ENCODE measurements around the gene ARID1B. TPM values are rescaled to one million over a fixed set of nuclear protein-coding genes. Genes with fewer than 3 reads are reported as not detected.

ARID1B gene
- total RNA-seq, 2 donors from 2014 or later = 66.7 to 67.3 TPM

DNA sequence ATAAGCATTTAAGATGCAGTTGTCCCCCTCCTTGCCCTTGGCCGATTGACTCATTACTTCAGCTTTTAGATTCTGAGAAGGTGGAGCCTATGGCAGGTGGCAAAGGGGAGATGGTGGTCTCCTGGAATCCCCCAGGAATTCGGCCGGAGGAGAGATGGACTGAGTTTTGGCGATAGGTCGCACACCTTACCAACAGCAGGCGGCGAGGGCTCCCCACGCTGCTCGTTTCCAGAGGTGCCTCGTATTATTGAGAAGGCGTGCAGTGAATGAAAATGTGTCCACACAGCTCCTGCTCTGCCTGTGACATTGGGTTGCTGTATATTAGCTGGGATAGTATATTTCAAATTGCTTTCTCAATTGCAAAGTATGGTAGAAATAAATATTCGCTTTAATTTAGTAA, 224.5 kb downstream of the ARID1B start:
- H3K4me1 Mint-ChIP-seq = peaks cover 19% of the 10 kb centered on the region
- H3K9me3 Mint-ChIP-seq = no peaks in the 10 kb centered on the region
- H3K27me3 Mint-ChIP-seq = no peaks in the 10 kb centered on the region
- peaks cover 8% of the 10 kb centered on the region for H3K36me3 Mint-ChIP-seq (ENCODE audit: low read depth)
- H3K27ac Mint-ChIP-seq = no peak overlapping the region
- ATAC-seq (replicated peaks) = no peak
- no peak overlapping the region for H3K4me3 Mint-ChIP-seq

DNA sequence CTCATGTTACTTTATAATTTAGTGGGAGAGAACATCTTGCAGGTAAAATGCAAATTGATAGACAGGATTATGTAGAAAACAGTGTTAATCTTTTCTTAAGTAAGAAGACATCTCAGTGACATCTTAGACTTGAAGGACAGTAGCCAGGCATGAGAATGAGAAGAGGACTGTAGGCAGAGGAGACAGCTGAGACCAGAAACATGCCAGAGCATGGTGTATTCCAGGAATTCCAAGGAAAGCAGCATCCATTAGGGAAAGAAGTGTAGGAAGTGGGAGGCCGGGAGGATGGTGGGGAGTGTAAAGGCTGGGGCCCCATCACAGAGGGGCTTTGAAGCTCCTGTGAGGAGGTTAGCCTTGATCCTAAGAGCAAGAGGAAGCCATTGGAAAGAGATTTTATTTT, 225.6 kb downstream of the ARID1B start:
- H3K27me3 Mint-ChIP-seq = no peaks in the 10 kb centered on the region
- peak overlapping the region; percentile 64 for H3K27ac Mint-ChIP-seq
- ATAC-seq (replicated peaks) = no peak
- H3K9me3 Mint-ChIP-seq = no peaks in the 10 kb centered on the region
- no peak overlapping the region for H3K4me3 Mint-ChIP-seq
- peaks cover 8% of the 10 kb centered on the region for H3K36me3 Mint-ChIP-seq (ENCODE audit: low read depth)
- H3K4me1 Mint-ChIP-seq = peaks cover 19% of the 10 kb centered on the region

GRCh38 chr6:157005940-157006339, 228.8 kb downstream of the ARID1B start:
- no peak overlapping the region for H3K27ac Mint-ChIP-seq
- peaks cover 33% of the 10 kb centered on the region for H3K4me1 Mint-ChIP-seq
- no peak for ATAC-seq (replicated peaks)
- H3K9me3 Mint-ChIP-seq = no peaks in the 10 kb centered on the region
- no peaks in the 10 kb centered on the region for H3K27me3 Mint-ChIP-seq
- peaks cover 8% of the 10 kb centered on the region for H3K36me3 Mint-ChIP-seq (ENCODE audit: low read depth)
- H3K4me3 Mint-ChIP-seq = no peak overlapping the region

GRCh38 chr6:157008568-157008967, 231.4 kb downstream of the ARID1B start:
- Mint-ChIP-seq H3K27me3 (no peaks in the 10 kb centered on the region), H3K9me3 (no peaks in the 10 kb centered on the region), H3K27ac (peak overlapping the region; percentile 9), H3K4me3 (no peak overlapping the region), H3K36me3 (ENCODE audit: low read depth) (no peaks in the 10 kb centered on the region), H3K4me1 (peaks cover 31% of the 10 kb centered on the region)
- no peak for ATAC-seq (replicated peaks)

DNA sequence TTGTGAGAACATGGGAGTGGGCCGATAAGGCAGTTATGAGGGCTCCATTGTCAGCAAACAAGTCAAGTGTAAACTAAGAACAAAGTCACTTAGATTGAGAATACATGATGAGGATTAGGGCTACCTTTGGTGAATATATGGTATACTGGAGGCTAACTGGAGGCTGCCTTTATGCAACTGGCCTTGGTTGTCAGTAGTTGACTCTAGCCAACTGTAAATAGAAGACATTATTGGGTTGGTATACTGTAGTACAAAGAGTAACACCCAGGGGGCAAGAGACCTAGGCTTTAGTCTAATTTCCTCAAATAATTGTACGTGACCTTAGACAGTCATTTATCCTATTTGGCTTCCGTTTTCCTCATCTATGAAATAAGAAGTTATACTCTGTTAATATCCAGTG, 235.2 kb downstream of the ARID1B start:
- no peak for ATAC-seq (replicated peaks)
- H3K36me3 Mint-ChIP-seq (ENCODE audit: low read depth) = no peaks in the 10 kb centered on the region
- no peak overlapping the region for H3K4me3 Mint-ChIP-seq
- H3K9me3 Mint-ChIP-seq = no peaks in the 10 kb centered on the region
- no peaks in the 10 kb centered on the region for H3K27me3 Mint-ChIP-seq
- H3K27ac Mint-ChIP-seq = no peak overlapping the region
- H3K4me1 Mint-ChIP-seq = peaks cover 32% of the 10 kb centered on the region

DNA sequence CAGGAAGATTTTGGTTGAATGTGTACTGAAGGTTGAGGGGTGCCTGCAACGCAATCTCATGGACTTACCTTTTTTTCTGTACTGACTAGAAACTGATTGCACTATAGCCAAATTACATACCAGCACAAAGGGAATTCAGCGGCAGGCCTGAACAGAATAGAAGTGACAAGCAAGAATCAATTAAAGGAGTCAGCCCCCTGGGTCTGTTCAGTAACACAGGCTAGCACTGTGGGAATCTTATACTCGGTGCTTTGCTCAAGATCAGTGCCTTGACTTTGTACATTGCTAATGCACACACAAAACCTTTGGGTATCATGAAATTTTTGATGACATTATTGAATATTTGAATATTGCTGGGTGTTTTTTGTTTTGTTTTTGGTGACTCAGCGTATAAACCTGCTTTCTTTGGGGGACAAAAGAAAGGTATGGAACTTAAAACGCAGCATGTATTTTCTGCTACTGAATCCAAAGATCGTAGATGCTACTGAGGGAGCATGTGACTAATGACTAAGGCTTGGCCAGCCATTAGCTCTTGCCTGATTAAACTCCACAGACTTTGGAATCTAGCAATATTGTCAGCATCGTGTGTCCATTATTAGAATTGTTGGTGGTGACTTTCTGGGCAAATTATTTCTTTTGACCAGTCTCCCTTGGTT, 236.6 kb downstream of the ARID1B start:
- Mint-ChIP-seq H3K36me3 (ENCODE audit: low read depth) (no peaks in the 10 kb centered on the region), H3K9me3 (no peaks in the 10 kb centered on the region), H3K27me3 (no peaks in the 10 kb centered on the region), H3K27ac (no peak overlapping the region), H3K4me3 (no peak overlapping the region), H3K4me1 (peaks cover 35% of the 10 kb centered on the region)
- ATAC-seq (replicated peaks) = no peak

GRCh38 chr6:157014871-157015270, 237.7 kb downstream of the ARID1B start:
- H3K4me3 Mint-ChIP-seq = no peak overlapping the region
- peaks cover 40% of the 10 kb centered on the region for H3K4me1 Mint-ChIP-seq
- no peaks in the 10 kb centered on the region for H3K27me3 Mint-ChIP-seq
- H3K27ac Mint-ChIP-seq = no peak overlapping the region
- H3K9me3 Mint-ChIP-seq = no peaks in the 10 kb centered on the region
- no peak for ATAC-seq (replicated peaks)
- H3K36me3 Mint-ChIP-seq (ENCODE audit: low read depth) = no peaks in the 10 kb centered on the region

- peak overlapping the region; percentile 93 for H3K27ac Mint-ChIP-seq
- no peak for ATAC-seq (replicated peaks)
- H3K9me3 Mint-ChIP-seq = no peaks in the 10 kb centered on the region
- H3K27me3 Mint-ChIP-seq = no peaks in the 10 kb centered on the region
- H3K4me1 Mint-ChIP-seq = peaks cover 41% of the 10 kb centered on the region
- H3K4me3 Mint-ChIP-seq = no peak overlapping the region
- H3K36me3 Mint-ChIP-seq (ENCODE audit: low read depth) = peaks cover 4% of the 10 kb centered on the region
Observed at GRCh38 chr6:157017022-157017421, 239.8 kb downstream of the ARID1B start.

DNA sequence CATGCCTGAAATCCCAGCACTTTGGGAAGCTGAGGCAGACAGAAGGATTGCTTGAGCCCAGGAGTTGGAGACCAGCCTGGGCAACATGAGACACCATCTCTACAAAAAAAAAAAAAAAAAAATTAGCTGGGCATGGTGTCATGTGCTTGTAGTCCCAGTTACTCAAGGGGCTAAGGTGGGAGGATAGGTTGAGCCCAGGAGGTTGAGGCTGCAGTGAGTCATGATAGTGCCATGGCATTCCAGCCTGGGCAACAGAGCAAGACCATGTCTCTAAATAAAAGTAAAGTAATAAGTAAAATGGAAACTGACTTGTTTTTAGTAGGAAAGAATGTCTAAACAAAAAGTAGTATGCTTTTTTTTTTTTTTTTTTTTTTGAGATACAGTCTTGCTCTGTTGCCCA, 240.7 kb downstream of the ARID1B start:
- peak overlapping the region; percentile 93 for H3K27ac Mint-ChIP-seq

DNA sequence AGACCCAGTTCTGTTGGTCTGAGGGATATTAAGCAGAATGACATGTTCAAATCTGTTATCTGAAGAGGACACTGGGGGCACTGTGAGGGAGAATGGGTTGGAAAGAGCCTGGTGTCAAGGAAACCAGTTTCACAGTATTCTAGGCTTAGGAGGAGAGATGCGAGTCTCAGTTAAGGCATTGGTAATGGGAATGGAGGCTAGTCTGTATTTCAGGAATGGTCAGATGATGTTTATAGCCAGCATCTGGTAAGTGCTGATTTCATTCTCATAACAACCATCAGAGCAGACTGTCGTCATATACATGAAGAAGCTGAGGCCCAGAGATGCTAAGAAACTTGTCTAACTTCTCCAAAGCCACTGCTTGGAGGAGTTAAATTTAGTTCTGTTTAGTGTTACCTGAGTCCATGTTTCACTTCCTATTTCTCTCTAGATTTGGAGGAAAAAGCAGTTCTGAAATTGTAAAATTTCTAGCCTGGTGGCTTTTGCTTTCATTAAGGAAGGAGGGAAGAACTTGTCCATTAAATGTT, 242.0 kb downstream of the ARID1B start:
- H3K4me1 Mint-ChIP-seq = peaks cover 39% of the 10 kb centered on the region
- peaks cover 4% of the 10 kb centered on the region for H3K36me3 Mint-ChIP-seq (ENCODE audit: low read depth)
- peak overlapping the region; percentile 93 for H3K27ac Mint-ChIP-seq
- no peaks in the 10 kb centered on the region for H3K9me3 Mint-ChIP-seq
- H3K4me3 Mint-ChIP-seq = peak overlapping the region; percentile 77
- ATAC-seq (replicated peaks) = no peak
- H3K27me3 Mint-ChIP-seq = no peaks in the 10 kb centered on the region

More for the DNA sequence above, 240.7 kb downstream of the ARID1B start:
- Mint-ChIP-seq H3K27me3 (no peaks in the 10 kb centered on the region), H3K4me3 (peak overlapping the region; percentile 77), H3K36me3 (ENCODE audit: low read depth) (peaks cover 4% of the 10 kb centered on the region), H3K9me3 (no peaks in the 10 kb centered on the region), H3K4me1 (peaks cover 39% of the 10 kb centered on the region)
- ATAC-seq (replicated peaks) = no peak

DNA sequence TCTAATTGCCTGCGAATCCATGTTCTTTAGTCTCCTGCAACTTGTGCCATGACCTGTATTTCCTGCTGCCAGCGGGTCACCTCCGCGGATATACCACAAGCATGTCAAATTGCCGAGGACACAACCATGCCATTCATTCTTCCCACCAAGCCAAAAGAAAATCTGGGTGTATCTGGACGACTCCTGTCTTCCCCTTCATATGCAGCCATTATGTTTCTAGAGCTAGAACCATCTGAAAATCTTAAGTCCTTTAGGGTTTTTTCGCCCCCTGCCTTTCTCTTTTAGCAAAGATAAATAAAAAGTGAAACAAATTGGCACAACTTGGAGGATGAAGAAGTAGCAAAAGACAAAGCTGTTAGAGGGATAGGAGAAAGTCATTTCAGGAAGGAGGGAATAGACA, 242.6 kb downstream of the ARID1B start:
- Mint-ChIP-seq H3K27ac (peak overlapping the region; percentile 93), H3K4me1 (peaks cover 39% of the 10 kb centered on the region), H3K36me3 (ENCODE audit: low read depth) (peaks cover 4% of the 10 kb centered on the region), H3K27me3 (no peaks in the 10 kb centered on the region), H3K4me3 (peak overlapping the region; percentile 77), H3K9me3 (no peaks in the 10 kb centered on the region)
- ATAC-seq (replicated peaks) = no peak

GRCh38 chr6:157020398-157020797, 243.2 kb downstream of the ARID1B start:
- peak overlapping the region; percentile 77 for H3K4me3 Mint-ChIP-seq
- no peaks in the 10 kb centered on the region for H3K27me3 Mint-ChIP-seq
- peak overlapping the region; percentile 93 for H3K27ac Mint-ChIP-seq
- peaks cover 4% of the 10 kb centered on the region for H3K36me3 Mint-ChIP-seq (ENCODE audit: low read depth)
- H3K9me3 Mint-ChIP-seq = no peaks in the 10 kb centered on the region
- H3K4me1 Mint-ChIP-seq = peaks cover 46% of the 10 kb centered on the region
- ATAC-seq (replicated peaks) = peak; percentile 28

DNA sequence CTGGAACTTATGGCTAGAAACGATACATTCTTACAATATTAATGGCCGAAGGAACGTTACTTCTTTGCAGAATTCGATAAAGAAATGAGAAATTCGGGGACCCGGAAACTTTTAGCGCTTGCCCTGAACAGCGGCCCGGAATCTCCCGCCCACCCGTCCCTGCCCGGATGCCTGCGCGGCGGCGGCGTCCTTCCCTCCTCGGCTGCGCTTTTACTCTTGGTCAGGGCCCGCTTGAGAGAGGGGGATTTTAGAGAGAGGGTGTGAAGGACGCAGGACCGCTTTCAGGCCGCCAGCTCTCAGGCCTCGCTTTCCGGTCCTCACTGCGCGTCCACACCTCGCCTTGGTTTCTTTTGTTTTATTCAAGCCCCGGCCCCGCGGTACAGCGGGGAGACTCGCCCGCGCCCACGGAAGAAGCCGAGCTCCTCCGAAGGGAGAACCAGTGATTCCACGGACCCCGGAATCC, 243.7 kb downstream of the ARID1B start:
- no peaks in the 10 kb centered on the region for H3K9me3 Mint-ChIP-seq
- peaks cover 4% of the 10 kb centered on the region for H3K36me3 Mint-ChIP-seq (ENCODE audit: low read depth)
- peak; percentile 48 for ATAC-seq (replicated peaks)
- no peaks in the 10 kb centered on the region for H3K27me3 Mint-ChIP-seq
- peak overlapping the region; percentile 93 for H3K27ac Mint-ChIP-seq
- H3K4me3 Mint-ChIP-seq = peak overlapping the region; percentile 77
- H3K4me1 Mint-ChIP-seq = peaks cover 45% of the 10 kb centered on the region

DNA sequence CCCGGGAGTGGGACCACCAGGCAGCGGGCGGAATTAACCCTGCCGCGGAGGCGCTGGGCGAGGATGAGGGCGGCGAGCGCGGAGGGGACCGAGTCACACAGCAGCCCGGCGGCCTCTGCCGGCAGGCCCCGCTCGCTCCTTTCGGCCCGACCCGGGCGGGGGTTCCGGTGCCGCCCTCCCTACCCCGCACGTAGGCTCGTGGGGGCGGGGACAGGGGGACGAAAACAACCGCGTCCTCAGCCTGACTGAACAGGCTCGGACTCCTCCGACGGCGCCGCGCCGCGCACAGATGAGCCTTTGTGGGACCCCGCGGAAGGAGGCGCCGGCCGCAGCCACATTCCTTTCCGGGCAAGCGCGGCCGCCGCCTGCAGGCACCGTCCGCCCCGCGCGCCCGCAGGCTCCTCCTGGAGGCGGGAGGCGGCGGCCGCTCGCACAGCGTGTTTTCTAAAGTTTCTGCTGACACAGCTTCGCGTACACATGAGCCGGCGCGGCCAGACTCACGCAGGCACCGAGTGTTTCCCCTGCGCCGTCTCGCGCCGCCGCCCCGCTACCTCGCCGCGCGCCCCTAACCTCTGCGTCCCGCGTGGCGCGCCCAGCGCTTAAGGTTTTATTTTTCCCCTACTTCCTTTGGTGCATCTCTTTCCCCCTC, 244.3 kb downstream of the ARID1B start:
- H3K27me3 Mint-ChIP-seq = no peaks in the 10 kb centered on the region
- H3K4me1 Mint-ChIP-seq = peaks cover 44% of the 10 kb centered on the region
- peaks cover 4% of the 10 kb centered on the region for H3K36me3 Mint-ChIP-seq (ENCODE audit: low read depth)
- ATAC-seq (replicated peaks) = peak; percentile 83
- peak overlapping the region; percentile 93 for H3K27ac Mint-ChIP-seq
- H3K4me3 Mint-ChIP-seq = peak overlapping the region; percentile 77
- H3K9me3 Mint-ChIP-seq = no peaks in the 10 kb centered on the region

Measured in activated T-helper 17 cell treated with anti-CD3 and anti-CD28 coated beads, Interleukin-2, amount 50 U/mL, for 72 hours (primary cell).